Loucy (cell line): ENCODE measurements around the gene FERMT3.
A peak's percentile ranks its signal among the peaks of the same experiment; 100 is the strongest.
"Not testable (repeated sequence)": the region's sequence is repeated elsewhere in the genome, so short reads cannot be mapped to it uniquely, and the experiment has no call there.

ENCODE experiments used
- H2AFZ ChIP-seq: fragments of 200-600 bp; sonication (generic); 2 replicates; pipeline ENCODE4 v1.6.0; 2016; ENCODE audit warnings: antibody characterized with exemption, mild to moderate bottlenecking, low read length, moderate library complexity
- H3F3A ChIP-seq: fragments of 200-600 bp; 2 replicates; pipeline ENCODE4 v1.6.0; 2016; ENCODE audit warnings: antibody characterized with exemption, low read depth, mild to moderate bottlenecking
- H3K27me3 ChIP-seq: fragments of 200-600 bp; sonication (generic); 2 replicates; pipeline ENCODE4 v1.6.1; 2014; ENCODE audit warnings: low read length, mild to moderate bottlenecking; ENCODE audit not compliant: insufficient read depth, poor library complexity, severe bottlenecking
- H3K36me3 ChIP-seq: fragments of 200-600 bp; sonication (generic); 2 replicates; pipeline ENCODE4 v1.6.1; 2016; ENCODE audit warnings: low read length; ENCODE audit not compliant: insufficient read depth
- H3K4me1 ChIP-seq: fragments of 200-600 bp; sonication (generic); 2 replicates; pipeline ENCODE4 v1.5.1; 2014; ENCODE audit warnings: low read length, mild to moderate bottlenecking; ENCODE audit not compliant: insufficient read depth, poor library complexity, severe bottlenecking
- H3K4me2 ChIP-seq: fragments of 200-600 bp; sonication (generic); 2 replicates; pipeline ENCODE4 v1.6.0; 2014; ENCODE audit warnings: antibody characterized with exemption, low read length, low read depth, mild to moderate bottlenecking; ENCODE audit not compliant: poor library complexity, severe bottlenecking
- H3K4me3 ChIP-seq: fragments of 200-600 bp; sonication (generic); 2 replicates; pipeline ENCODE4 v1.5.1; 2014; ENCODE audit warnings: low read length, mild to moderate bottlenecking, mixed read lengths; ENCODE audit not compliant: poor library complexity, severe bottlenecking
- H3K79me2 ChIP-seq: fragments of 200-600 bp; sonication (generic); 2 replicates; pipeline ENCODE4 v1.6.1; 2014; ENCODE audit warnings: low read length; ENCODE audit not compliant: insufficient read depth
- H3K9ac ChIP-seq: fragments of 200-600 bp; sonication (generic); 2 replicates; pipeline ENCODE4 v1.6.0; 2014; ENCODE audit warnings: mild to moderate bottlenecking, low read depth, low read length, moderate library complexity; ENCODE audit not compliant: poor library complexity, severe bottlenecking
- H3K9me2 ChIP-seq: fragments of 200-600 bp; sonication (generic); replicated peaks from 2 replicates; pipeline ENCODE4 v1.6.1; 2016; ENCODE audit warnings: low read depth, low read length, mixed read lengths
- H3K9me3 ChIP-seq: fragments of 200-600 bp; sonication (generic); 2 replicates; pipeline ENCODE4 v1.6.1; 2014; ENCODE audit warnings: mild to moderate bottlenecking, antibody characterized with exemption, low read length, low read depth; ENCODE audit not compliant: insufficient read depth
- H4K20me1 ChIP-seq: fragments of 200-600 bp; sonication (generic); 2 replicates; pipeline ENCODE4 v1.6.0; 2014; ENCODE audit warnings: antibody characterized with exemption, low read length, mild to moderate bottlenecking; ENCODE audit not compliant: insufficient read depth, poor library complexity, severe bottlenecking
- EZH2phosphoT487 ChIP-seq: fragments of 200-600 bp; IDR thresholded peaks from 2 replicates; pipeline ENCODE4 v1.6.1; 2018; ENCODE audit warnings: antibody characterized with exemption, mild to moderate bottlenecking, moderate library complexity, borderline replicate concordance
- TF ChIP-seq, protein P1 (sequence below): fragments of 200-600 bp; sonication (generic); conservative IDR thresholded peaks from 2 replicates; pipeline ENCODE4 v1.5.1; 2014; ENCODE audit warnings: mild to moderate bottlenecking, antibody characterized with exemption, low read length

Gene FERMT3

GRCh38 chr11:64206457-64207255 is at the start of gene FERMT3:
FERMT3 (plus strand) TSS chr11:64206721; CDS start chr11:64207365, 644 bp downstream.
- Histone ChIP-seq H4K20me1 (peaks cover 25% of the 10 kb centered on the region), H3K9me3 (no peaks in the 10 kb centered on the region), H3K4me3 (peak within 1 kb of the TSS; percentile 96), H3K4me2 (peak within 1 kb of the TSS; percentile 92), H3K27me3 (no peaks in the 10 kb centered on the region), H2AFZ (peak within 1 kb of the TSS; percentile 53), H3K36me3 (peaks cover 27% of the 10 kb centered on the region; the same call in 1 of the 2 replicates), H3K9me2 (no peaks in the 10 kb centered on the region), H3K9ac (peak within 1 kb of the TSS; percentile 99), H3K4me1 (peaks cover 26% of the 10 kb centered on the region), H3F3A (peaks cover 6% of the 10 kb centered on the region; the same call in 1 of the 2 replicates), H3K79me2 (peaks cover 38% of the 10 kb centered on the region)
- TF ChIP-seq, protein P1, sequence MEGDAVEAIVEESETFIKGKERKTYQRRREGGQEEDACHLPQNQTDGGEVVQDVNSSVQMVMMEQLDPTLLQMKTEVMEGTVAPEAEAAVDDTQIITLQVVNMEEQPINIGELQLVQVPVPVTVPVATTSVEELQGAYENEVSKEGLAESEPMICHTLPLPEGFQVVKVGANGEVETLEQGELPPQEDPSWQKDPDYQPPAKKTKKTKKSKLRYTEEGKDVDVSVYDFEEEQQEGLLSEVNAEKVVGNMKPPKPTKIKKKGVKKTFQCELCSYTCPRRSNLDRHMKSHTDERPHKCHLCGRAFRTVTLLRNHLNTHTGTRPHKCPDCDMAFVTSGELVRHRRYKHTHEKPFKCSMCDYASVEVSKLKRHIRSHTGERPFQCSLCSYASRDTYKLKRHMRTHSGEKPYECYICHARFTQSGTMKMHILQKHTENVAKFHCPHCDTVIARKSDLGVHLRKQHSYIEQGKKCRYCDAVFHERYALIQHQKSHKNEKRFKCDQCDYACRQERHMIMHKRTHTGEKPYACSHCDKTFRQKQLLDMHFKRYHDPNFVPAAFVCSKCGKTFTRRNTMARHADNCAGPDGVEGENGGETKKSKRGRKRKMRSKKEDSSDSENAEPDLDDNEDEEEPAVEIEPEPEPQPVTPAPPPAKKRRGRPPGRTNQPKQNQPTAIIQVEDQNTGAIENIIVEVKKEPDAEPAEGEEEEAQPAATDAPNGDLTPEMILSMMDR = peak; percentile 23
- no peak for TF ChIP-seq EZH2phosphoT487

DNA sequence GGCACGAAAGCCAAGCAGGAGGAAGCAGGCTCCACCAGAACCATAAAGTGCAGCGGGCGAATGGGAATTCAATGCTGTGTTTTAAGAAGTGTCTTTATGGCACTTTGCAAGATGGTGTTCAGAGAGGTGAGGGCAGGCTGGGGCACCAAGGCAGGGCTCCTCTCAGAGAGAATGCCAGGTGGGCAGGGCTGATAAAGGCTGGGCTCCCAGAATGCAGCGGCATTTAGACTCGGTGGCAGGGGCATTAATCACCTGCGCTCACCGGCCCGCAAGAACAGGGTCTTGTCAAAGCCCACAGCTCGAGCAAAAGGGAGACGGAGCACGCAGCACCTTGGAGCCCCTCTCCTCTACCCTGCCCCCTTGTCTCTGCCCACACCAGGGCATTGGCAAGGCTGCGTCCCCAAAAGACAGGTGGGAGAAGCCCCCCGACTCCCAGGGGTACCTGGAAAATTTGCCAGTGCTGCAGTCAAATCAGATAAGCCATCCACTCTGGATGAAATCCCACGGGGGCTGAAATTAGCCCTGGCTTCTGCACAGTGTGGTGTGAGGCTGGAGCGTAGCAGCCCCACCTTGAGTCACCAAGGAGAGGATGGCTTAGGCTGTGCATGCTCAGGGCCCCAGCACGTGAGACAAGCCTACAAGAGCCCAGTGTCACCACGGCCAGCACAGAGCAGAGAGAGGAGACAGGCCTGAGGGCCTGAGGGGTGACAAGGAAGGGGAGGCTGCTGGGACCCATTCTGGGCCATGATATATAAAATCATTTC is 48.7 kb upstream of the FERMT3 start:
- no peak overlapping the region for H3K4me3 ChIP-seq

GRCh38 chr11:64161037-64161436 is 45.5 kb upstream of the FERMT3 start:
- Histone ChIP-seq H3K4me2 (no peak overlapping the region), H3K4me3 (no peak overlapping the region), H4K20me1 (peaks cover 3% of the 10 kb centered on the region), H3K36me3 (no peaks in the 10 kb centered on the region), H2AFZ (no peak overlapping the region), H3K27me3 (no peaks in the 10 kb centered on the region), H3K4me1 (peaks cover 11% of the 10 kb centered on the region), H3F3A (no peaks in the 10 kb centered on the region), H3K9me3 (no peaks in the 10 kb centered on the region), H3K9me2 (no peaks in the 10 kb centered on the region), H3K9ac (no peak overlapping the region), H3K79me2 (peaks cover 16% of the 10 kb centered on the region; the same call in 1 of the 2 replicates)
- TF ChIP-seq EZH2phosphoT487 = no peak
- TF ChIP-seq, protein P1 = no peak

More for the DNA sequence above, 48.7 kb upstream of the FERMT3 start:
- Histone ChIP-seq H3K9me3 (no peaks in the 10 kb centered on the region), H3K4me1 (no peaks in the 10 kb centered on the region), H3K9me2 (no peaks in the 10 kb centered on the region), H3K36me3 (no peaks in the 10 kb centered on the region), H3K9ac (no peak overlapping the region), H3K4me2 (no peak overlapping the region), H2AFZ (no peak overlapping the region), H3K79me2 (no peaks in the 10 kb centered on the region), H4K20me1 (no peaks in the 10 kb centered on the region), H3F3A (no peaks in the 10 kb centered on the region), H3K27me3 (no peaks in the 10 kb centered on the region)
- TF ChIP-seq, protein P1 = no peak
- TF ChIP-seq EZH2phosphoT487 = no peak

- not testable (repeated sequence) for H3K27me3 ChIP-seq, H4K20me1 ChIP-seq, H3K4me3 ChIP-seq, H3F3A ChIP-seq, H3K9me2 ChIP-seq, H2AFZ ChIP-seq, H3K4me2 ChIP-seq, H3K9me3 ChIP-seq, H3K36me3 ChIP-seq, H3K9ac ChIP-seq
- Histone ChIP-seq H3K4me1 (peaks cover 16% of the 10 kb centered on the region), H3K79me2 (peaks cover 16% of the 10 kb centered on the region; the same call in 1 of the 2 replicates)
Measured at GRCh38 chr11:64162769-64163168, 43.8 kb upstream of the FERMT3 start.
